NCI-H510A (cell line): ENCODE measurements around the gene EFHC2.

Experiments used
- DNase-seq: peaks from one replicate; lab custom pipeline; 2025; lab: John Stamatoyannopoulos, UW

Gene EFHC2

GRCh38 chrX:44147130-44147529 lies 196.3 kb downstream of the EFHC2 start:
- no peak for DNase-seq

GRCh38 chrX:44144177-44144945 lies 199.1 kb downstream of the EFHC2 start:
- DNase-seq: no peak

- no peak for DNase-seq
Observed at GRCh38 chrX:44143061-44143602, 200.3 kb downstream of the EFHC2 start.

GRCh38 chrX:44130189-44130588 lies 213.3 kb downstream of the EFHC2 start:
- DNase-seq: no peak

GRCh38 chrX:44113337-44113736 lies 230.1 kb downstream of the EFHC2 start:
- DNase-seq: no peak

- DNase-seq: no peak
Observed at GRCh38 chrX:44106864-44107263, 236.6 kb downstream of the EFHC2 start.

GRCh38 chrX:44105228-44105913 lies 238.1 kb downstream of the EFHC2 start:
- DNase-seq: no peak

- no peak for DNase-seq
Observed at GRCh38 chrX:44104699-44105098, 238.8 kb downstream of the EFHC2 start.

GRCh38 chrX:44101281-44101680 lies 242.2 kb downstream of the EFHC2 start:
- no peak for DNase-seq

GRCh38 chrX:44099366-44099765 lies 244.1 kb downstream of the EFHC2 start:
- no peak for DNase-seq
